Activated CD8-positive, alpha-beta T cell treated with anti-CD3 and anti-CD28 coated beads for 36 hours (primary cell): ENCODE data around the gene GRAMD1A. TPM values are rescaled to one million over a fixed set of nuclear protein-coding genes. Genes with fewer than 3 reads are reported as not detected.
"Not testable (repeated sequence)": the region's sequence is repeated elsewhere in the genome, so short reads cannot be mapped to it uniquely, and the experiment has no call there.

ENCODE experiments used
- ATAC-seq: fragments of 200-7000 bp; cut with Tn5 transposase; one replicate; pipeline ENCODE4 v1.10.0; 2021; ENCODE audit warnings: mild to moderate bottlenecking, moderate library complexity
- CTCF ChIA-PET: fragments of 350-600 bp; sonication (Branson Sonifier 250); formaldehyde crosslinking; loops from one replicate; lab custom pipeline; 2021; ENCODE audit warnings: antibody characterized with exemption; lab: Charles Lee
- POLR2A ChIA-PET: fragments of 350-600 bp; sonication (Branson Sonifier 250); formaldehyde crosslinking; loops from one replicate; lab custom pipeline; 2021; ENCODE audit warnings: antibody characterized with exemption; lab: Charles Lee
- DNase-seq: peaks from one replicate; pipeline ENCODE4 v3.0.0-alpha.2; 2020
- H3K27ac Mint-ChIP-seq: one replicate; pipeline ENCODE4 v1.8.0; 2021; ENCODE audit warnings: mild to moderate bottlenecking, mixed read lengths
- H3K27me3 Mint-ChIP-seq: one replicate; pipeline ENCODE4 v1.8.0; 2021; ENCODE audit warnings: mixed read lengths
- H3K36me3 Mint-ChIP-seq: one replicate; pipeline ENCODE4 v1.8.0; 2021; ENCODE audit warnings: low read depth, mixed read lengths
- H3K4me1 Mint-ChIP-seq: one replicate; pipeline ENCODE4 v1.8.0; 2021; ENCODE audit warnings: low read depth, mixed read lengths
- H3K4me3 Mint-ChIP-seq: one replicate; pipeline ENCODE4 v1.8.0; 2021; ENCODE audit warnings: mild to moderate bottlenecking, moderate library complexity, mixed read lengths
- H3K9me3 Mint-ChIP-seq: one replicate; pipeline ENCODE4 v1.8.0; 2021; ENCODE audit warnings: mixed read lengths
- intact Hi-C: fragments of 100-400 bp; cut with micrococcal nuclease; formaldehyde crosslinking; loops from one replicate; pipeline ENCODE4 v1.10.0; 2022
- total RNA-seq, 2 experiments: library from RNA; stranded (reverse); gene quantifications; one replicate each; pipeline ENCODE4 v1.2.3, GENCODE V29; 2021
- TF ChIP-seq, protein P1 (sequence below): fragments of 200-600 bp; IDR thresholded peaks from one replicate; pipeline ENCODE4 v1.8.0; 2022; ENCODE audit warnings: antibody characterized with exemption, mild to moderate bottlenecking

The GRAMD1A gene
- total RNA-seq, 2 experiments from 2014 or later: 128 to 134 TPM

DNA sequence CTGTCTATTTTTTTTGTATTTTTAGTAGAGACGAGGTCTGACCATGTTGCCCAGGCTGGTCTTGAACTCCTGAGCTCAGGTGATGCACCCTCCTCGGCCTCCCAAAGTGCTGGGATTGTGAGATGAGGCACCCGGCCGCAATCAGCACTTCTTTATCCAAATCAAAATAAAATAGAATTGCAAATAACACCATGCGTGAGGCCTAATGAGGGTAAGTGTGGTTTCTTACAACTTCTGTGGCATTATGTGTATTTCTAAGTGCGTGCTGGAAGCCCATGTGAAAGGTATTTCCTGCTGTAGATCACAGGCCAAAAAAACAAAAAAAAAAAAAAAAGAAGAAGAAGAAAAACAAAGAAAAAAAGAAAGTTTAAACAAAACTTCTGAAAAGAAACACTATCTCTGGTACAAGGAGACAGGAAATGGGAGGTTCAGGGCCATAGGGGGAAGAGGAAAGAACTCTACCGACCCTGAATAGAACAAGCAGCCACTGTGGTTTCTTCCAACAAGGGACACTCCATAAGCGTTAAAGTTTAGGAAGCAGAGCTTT is 3.0 kb upstream of the GRAMD1A start:
- CTCF ChIA-PET: interaction anchor here (1.0 to 5.1 kb wide), 2 partner anchors 16 to 24 kb away, joined by 3 to 31 read pairs; no protein-coding TSS in a partner anchor

DNA sequence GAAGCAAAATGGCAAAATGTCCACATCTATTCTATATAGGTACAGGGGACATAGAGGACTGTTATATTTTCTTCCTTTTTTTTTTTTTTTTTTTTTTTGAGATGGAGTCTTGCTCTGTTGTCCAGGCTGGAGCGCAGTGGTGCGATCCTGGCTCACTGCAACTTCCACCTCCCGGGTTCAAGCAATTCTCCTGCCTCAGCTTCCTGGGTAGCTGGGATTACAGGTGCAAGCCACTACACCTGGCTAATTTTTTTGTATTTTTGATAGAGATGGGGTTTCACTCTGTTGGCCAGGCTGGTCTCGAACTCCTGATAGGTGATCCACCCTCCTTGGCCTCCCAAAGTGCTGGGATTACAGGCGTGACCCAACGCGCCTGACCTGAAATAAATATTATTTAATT is 1.9 kb upstream of the GRAMD1A start:
- H3K36me3 Mint-ChIP-seq: peaks cover 24% of the 10 kb centered on the region
- H3K27me3 Mint-ChIP-seq, ATAC-seq, H3K9me3 Mint-ChIP-seq, DNase-seq, intact Hi-C loops: not testable (repeated sequence)
- peak overlapping the region; percentile 54 for H3K4me3 Mint-ChIP-seq
- H3K27ac Mint-ChIP-seq: peak overlapping the region; percentile 98
- ChIA-PET CTCF (interaction anchor here (5.1 kb wide), 1 partner anchor 15 kb away, joined by 31 read pairs; no protein-coding TSS in a partner anchor), POLR2A (interaction anchor here (1.0 kb wide), 1 partner anchor 36 kb away, joined by 3 read pairs; no protein-coding TSS in a partner anchor)
- H3K4me1 Mint-ChIP-seq: peaks cover 41% of the 10 kb centered on the region

More for the DNA sequence above, 3.0 kb upstream of the GRAMD1A start:
- Mint-ChIP-seq H3K27ac (peak overlapping the region; percentile 98), H3K36me3 (peaks cover 13% of the 10 kb centered on the region), H3K4me1 (peaks cover 32% of the 10 kb centered on the region), H3K9me3 (no peaks in the 10 kb centered on the region), H3K4me3 (peak overlapping the region; percentile 54), H3K27me3 (no peaks in the 10 kb centered on the region)
- ATAC-seq: no peak
- TF ChIP-seq, protein P1, sequence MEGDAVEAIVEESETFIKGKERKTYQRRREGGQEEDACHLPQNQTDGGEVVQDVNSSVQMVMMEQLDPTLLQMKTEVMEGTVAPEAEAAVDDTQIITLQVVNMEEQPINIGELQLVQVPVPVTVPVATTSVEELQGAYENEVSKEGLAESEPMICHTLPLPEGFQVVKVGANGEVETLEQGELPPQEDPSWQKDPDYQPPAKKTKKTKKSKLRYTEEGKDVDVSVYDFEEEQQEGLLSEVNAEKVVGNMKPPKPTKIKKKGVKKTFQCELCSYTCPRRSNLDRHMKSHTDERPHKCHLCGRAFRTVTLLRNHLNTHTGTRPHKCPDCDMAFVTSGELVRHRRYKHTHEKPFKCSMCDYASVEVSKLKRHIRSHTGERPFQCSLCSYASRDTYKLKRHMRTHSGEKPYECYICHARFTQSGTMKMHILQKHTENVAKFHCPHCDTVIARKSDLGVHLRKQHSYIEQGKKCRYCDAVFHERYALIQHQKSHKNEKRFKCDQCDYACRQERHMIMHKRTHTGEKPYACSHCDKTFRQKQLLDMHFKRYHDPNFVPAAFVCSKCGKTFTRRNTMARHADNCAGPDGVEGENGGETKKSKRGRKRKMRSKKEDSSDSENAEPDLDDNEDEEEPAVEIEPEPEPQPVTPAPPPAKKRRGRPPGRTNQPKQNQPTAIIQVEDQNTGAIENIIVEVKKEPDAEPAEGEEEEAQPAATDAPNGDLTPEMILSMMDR: no peak
- POLR2A ChIA-PET: interaction anchor here (0.6 to 2.5 kb wide), 6 partner anchors 10 to 268 kb away, joined by 3 to 7 read pairs (median 3); no protein-coding TSS in a partner anchor
- intact Hi-C loops: no loop called here
- DNase-seq: no peak

- intact Hi-C loops: no loop called here
- Mint-ChIP-seq H3K4me3 (peak overlapping the region; percentile 99), H3K27me3 (no peaks in the 10 kb centered on the region), H3K36me3 (peaks cover 29% of the 10 kb centered on the region), H3K4me1 (peaks cover 48% of the 10 kb centered on the region), H3K27ac (peak overlapping the region; percentile 87), H3K9me3 (no peaks in the 10 kb centered on the region)
- ChIA-PET CTCF (interaction anchor here (3.5 to 5.1 kb wide), 2 partner anchors 14 to 27 kb away, joined by 18 to 31 read pairs; no protein-coding TSS in a partner anchor), POLR2A (interaction anchor here (1.0 to 2.9 kb wide), 5 partner anchors 9 to 31 kb away, joined by 3 to 16 read pairs (median 8); no protein-coding TSS in a partner anchor)
- DNase-seq: no peak
- peak; percentile 1 for ATAC-seq
- TF ChIP-seq, protein P1: no peak
Measured at GRCh38 chr19:34998777-34999497, 1.2 kb upstream of the GRAMD1A start.

- intact Hi-C loops: no loop called here
- Mint-ChIP-seq H3K4me1 (peaks cover 56% of the 10 kb centered on the region), H3K4me3 (peak overlapping the region; percentile 99), H3K27ac (no peak overlapping the region), H3K27me3 (no peaks in the 10 kb centered on the region), H3K9me3 (no peaks in the 10 kb centered on the region), H3K36me3 (peaks cover 35% of the 10 kb centered on the region)
- ATAC-seq (no peak), DNase-seq (no peak)
- POLR2A ChIA-PET: interaction anchor here (0.9 to 2.9 kb wide), 9 partner anchors 8 to 37 kb away, joined by 3 to 16 read pairs (median 3); no protein-coding TSS in a partner anchor
- CTCF ChIA-PET: interaction anchor here (3.5 to 5.1 kb wide), 2 partner anchors 12 to 28 kb away, joined by 18 to 31 read pairs; no protein-coding TSS in a partner anchor
- TF ChIP-seq, protein P1: no peak
Measured at GRCh38 chr19:35000338-35000646, 169 bp downstream of the GRAMD1A start.

DNA sequence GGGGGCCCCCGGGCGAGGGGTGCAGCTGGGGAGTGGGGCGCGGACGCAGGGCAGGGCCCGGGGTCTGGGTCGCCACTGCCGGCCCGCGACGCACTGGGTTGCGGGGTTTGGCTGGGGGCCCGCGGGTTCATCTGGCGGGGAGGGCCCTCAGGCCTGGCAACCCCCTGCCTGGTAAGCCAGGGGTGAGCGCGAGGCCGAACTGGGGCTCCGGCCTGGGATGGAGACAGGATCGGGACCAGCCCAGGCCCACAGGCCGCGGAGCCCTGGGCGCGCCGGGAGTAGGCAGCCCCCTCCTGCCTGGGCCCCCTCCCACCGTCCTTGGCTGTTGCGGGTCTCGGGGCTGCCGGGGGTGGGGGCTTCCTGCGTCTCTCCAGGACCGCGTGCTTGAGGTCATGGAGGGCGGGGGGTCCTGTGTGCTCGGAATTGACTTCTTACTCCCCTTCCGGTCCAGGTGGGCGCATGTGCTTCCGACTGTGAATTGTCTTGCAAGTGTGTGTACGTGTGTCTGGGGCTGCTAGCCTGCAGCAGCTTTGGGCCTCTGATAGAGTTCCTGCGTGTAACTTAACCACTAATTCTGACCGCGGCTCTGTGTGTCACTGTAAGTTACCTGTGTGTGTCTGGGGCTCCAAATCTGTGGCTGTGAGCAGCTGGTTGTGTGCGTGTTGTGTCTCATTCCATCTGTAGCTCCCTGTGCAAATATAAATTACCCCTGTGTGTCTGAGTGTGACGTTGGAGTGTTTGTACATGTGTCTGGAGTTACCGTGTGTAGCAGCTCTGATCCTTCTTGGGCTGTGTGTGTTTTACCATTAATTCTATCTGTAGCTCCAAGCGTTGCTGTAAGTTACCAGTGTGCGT is 751 bp downstream of the GRAMD1A start:
- ChIA-PET POLR2A (interaction anchor here (0.7 to 2.9 kb wide), 15 partner anchors 8 to 323 kb away, joined by 3 to 16 read pairs (median 5); partner anchors contain the start of gene ZNF302), CTCF (interaction anchor here (1.0 to 5.1 kb wide), 5 partner anchors 12 to 44 kb away, joined by 3 to 31 read pairs (median 6); no protein-coding TSS in a partner anchor)
- Mint-ChIP-seq H3K27me3 (no peaks in the 10 kb centered on the region), H3K27ac (peak overlapping the region; percentile 97), H3K9me3 (no peaks in the 10 kb centered on the region), H3K4me1 (peaks cover 59% of the 10 kb centered on the region), H3K36me3 (peaks cover 41% of the 10 kb centered on the region), H3K4me3 (peak overlapping the region; percentile 99)
- TF ChIP-seq, protein P1: no peak
- ATAC-seq (peak; percentile 34), DNase-seq (peak; percentile 85)
- intact Hi-C loops: no loop called here
